ENCODE results near the gene STX8.

DNA sequence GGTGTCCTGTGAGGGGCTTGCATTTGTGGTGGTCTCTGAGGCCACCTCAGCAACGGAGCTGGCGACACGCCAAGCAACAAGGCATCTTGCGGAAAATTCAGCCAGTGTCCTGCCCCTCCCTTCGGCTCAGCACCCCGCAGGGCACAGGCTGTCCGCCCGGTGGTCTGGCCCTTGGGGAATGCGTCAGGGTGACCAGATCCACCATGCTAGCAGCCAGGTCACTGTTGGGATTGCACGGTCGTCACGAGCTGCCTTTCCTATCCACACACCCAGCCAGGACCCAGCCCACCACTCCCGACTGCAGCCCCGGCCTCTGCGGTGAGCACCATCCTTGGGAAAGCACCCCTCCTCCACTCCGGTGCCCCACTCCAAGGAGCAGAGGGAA, 333.1 kb downstream of the STX8 start:
- TF ChIP-seq, protein P1, sequence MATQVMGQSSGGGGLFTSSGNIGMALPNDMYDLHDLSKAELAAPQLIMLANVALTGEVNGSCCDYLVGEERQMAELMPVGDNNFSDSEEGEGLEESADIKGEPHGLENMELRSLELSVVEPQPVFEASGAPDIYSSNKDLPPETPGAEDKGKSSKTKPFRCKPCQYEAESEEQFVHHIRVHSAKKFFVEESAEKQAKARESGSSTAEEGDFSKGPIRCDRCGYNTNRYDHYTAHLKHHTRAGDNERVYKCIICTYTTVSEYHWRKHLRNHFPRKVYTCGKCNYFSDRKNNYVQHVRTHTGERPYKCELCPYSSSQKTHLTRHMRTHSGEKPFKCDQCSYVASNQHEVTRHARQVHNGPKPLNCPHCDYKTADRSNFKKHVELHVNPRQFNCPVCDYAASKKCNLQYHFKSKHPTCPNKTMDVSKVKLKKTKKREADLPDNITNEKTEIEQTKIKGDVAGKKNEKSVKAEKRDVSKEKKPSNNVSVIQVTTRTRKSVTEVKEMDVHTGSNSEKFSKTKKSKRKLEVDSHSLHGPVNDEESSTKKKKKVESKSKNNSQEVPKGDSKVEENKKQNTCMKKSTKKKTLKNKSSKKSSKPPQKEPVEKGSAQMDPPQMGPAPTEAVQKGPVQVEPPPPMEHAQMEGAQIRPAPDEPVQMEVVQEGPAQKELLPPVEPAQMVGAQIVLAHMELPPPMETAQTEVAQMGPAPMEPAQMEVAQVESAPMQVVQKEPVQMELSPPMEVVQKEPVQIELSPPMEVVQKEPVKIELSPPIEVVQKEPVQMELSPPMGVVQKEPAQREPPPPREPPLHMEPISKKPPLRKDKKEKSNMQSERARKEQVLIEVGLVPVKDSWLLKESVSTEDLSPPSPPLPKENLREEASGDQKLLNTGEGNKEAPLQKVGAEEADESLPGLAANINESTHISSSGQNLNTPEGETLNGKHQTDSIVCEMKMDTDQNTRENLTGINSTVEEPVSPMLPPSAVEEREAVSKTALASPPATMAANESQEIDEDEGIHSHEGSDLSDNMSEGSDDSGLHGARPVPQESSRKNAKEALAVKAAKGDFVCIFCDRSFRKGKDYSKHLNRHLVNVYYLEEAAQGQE (tag by site-specific recombination; IDR thresholded peaks at IDR 0.05), result no peak
- TF ChIP-seq ZNF843 (tag by site-specific recombination; IDR thresholded peaks at IDR 0.05), result no peak
- TF ChIP-seq, protein P2, sequence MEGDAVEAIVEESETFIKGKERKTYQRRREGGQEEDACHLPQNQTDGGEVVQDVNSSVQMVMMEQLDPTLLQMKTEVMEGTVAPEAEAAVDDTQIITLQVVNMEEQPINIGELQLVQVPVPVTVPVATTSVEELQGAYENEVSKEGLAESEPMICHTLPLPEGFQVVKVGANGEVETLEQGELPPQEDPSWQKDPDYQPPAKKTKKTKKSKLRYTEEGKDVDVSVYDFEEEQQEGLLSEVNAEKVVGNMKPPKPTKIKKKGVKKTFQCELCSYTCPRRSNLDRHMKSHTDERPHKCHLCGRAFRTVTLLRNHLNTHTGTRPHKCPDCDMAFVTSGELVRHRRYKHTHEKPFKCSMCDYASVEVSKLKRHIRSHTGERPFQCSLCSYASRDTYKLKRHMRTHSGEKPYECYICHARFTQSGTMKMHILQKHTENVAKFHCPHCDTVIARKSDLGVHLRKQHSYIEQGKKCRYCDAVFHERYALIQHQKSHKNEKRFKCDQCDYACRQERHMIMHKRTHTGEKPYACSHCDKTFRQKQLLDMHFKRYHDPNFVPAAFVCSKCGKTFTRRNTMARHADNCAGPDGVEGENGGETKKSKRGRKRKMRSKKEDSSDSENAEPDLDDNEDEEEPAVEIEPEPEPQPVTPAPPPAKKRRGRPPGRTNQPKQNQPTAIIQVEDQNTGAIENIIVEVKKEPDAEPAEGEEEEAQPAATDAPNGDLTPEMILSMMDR (tag by site-specific recombination; IDR thresholded peaks at IDR 0.05), result no peak
- no peak for TF ChIP-seq ZNF596 (tag by site-specific recombination; IDR thresholded peaks at IDR 0.05)
- TF ChIP-seq, protein P3, sequence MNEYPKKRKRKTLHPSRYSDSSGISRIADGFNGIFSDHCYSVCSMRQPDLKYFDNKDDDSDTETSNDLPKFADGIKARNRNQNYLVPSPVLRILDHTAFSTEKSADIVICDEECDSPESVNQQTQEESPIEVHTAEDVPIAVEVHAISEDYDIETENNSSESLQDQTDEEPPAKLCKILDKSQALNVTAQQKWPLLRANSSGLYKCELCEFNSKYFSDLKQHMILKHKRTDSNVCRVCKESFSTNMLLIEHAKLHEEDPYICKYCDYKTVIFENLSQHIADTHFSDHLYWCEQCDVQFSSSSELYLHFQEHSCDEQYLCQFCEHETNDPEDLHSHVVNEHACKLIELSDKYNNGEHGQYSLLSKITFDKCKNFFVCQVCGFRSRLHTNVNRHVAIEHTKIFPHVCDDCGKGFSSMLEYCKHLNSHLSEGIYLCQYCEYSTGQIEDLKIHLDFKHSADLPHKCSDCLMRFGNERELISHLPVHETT (tag by site-specific recombination; IDR thresholded peaks at IDR 0.05), result no peak
- no peak for TF ChIP-seq YY1 (tag by site-specific recombination; IDR thresholded peaks at IDR 0.05)
- no peak for TF ChIP-seq ZNF16 (tag by site-specific recombination; IDR thresholded peaks at IDR 0.05; ENCODE audit: low read depth)
- TF ChIP-seq, protein P4, sequence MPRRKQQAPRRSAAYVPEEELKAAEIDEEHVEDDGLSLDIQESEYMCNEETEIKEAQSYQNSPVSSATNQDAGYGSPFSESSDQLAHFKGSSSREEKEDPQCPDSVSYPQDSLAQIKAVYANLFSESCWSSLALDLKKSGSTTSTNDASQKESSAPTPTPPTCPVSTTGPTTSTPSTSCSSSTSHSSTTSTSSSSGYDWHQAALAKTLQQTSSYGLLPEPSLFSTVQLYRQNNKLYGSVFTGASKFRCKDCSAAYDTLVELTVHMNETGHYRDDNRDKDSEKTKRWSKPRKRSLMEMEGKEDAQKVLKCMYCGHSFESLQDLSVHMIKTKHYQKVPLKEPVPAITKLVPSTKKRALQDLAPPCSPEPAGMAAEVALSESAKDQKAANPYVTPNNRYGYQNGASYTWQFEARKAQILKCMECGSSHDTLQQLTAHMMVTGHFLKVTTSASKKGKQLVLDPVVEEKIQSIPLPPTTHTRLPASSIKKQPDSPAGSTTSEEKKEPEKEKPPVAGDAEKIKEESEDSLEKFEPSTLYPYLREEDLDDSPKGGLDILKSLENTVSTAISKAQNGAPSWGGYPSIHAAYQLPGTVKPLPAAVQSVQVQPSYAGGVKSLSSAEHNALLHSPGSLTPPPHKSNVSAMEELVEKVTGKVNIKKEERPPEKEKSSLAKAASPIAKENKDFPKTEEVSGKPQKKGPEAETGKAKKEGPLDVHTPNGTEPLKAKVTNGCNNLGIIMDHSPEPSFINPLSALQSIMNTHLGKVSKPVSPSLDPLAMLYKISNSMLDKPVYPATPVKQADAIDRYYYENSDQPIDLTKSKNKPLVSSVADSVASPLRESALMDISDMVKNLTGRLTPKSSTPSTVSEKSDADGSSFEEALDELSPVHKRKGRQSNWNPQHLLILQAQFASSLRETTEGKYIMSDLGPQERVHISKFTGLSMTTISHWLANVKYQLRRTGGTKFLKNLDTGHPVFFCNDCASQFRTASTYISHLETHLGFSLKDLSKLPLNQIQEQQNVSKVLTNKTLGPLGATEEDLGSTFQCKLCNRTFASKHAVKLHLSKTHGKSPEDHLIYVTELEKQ (tag by site-specific recombination; IDR thresholded peaks at IDR 0.05; ENCODE audit: borderline replicate concordance), result no peak
- no peak for TF ChIP-seq ZBTB21 (tag by site-specific recombination; IDR thresholded peaks at IDR 0.05)
- no peak for TF ChIP-seq ZFP3 (tag by site-specific recombination; IDR thresholded peaks at IDR 0.05; ENCODE audit: low read depth)
- no peak for TF ChIP-seq ZNF114 (tag by site-specific recombination; IDR thresholded peaks at IDR 0.05)
- TF ChIP-seq, protein P5, sequence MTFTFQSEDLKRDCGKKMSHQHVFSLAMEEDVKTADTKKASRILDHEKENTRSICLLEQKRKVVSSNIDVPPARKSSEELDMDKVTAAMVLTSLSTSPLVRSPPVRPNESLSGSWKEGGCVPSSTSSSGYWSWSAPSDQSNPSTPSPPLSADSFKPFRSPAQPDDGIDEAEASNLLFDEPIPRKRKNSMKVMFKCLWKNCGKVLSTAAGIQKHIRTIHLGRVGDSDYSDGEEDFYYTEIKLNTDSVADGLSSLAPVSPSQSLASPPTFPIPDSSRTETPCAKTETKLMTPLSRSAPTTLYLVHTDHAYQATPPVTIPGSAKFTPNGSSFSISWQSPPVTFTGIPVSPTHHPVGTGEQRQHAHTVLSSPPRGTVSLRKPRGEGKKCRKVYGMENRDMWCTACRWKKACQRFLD (tag by site-specific recombination; IDR thresholded peaks at IDR 0.05), result no peak
- TF ChIP-seq ZNF514 (tag by site-specific recombination; IDR thresholded peaks at IDR 0.05), result no peak
- TF ChIP-seq TRIM28 (IDR thresholded peaks at IDR 0.05; ENCODE audit: borderline replicate concordance, low read length), result no peak

Measured in HEK293 (cell line).